ENCODE measurements around the gene LRMDA.

DNA sequence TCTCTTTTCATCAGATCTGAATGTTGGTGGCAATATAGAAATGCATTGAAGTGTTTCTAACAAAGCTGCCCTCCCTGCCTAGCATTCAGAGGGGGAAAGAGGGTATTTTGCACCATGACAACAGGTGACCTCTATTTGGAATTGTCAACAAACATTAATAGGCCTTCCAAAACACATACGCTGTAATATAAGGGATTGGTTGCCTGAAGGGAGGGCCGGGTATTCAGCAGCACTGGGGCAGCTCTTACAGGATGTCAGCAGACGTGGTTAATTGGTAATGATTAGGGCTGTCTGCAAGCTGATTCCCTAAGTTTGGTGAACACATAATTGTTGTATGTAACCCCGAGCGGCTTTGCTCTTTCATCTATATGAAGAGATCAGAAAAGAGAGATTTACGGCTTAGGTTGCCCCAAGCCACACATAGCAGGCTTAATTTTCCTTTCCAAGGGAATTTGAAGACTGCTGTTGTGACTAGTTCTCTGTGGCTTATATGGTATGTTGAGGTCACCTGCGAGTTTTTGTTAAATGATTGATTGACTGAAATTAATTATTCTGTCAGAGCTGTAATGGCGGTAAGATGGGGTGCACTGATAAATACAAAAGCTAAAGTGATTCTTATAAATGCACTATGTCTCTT, 759.3 kb downstream of the LRMDA start:
- TF ChIP-seq, protein P1, sequence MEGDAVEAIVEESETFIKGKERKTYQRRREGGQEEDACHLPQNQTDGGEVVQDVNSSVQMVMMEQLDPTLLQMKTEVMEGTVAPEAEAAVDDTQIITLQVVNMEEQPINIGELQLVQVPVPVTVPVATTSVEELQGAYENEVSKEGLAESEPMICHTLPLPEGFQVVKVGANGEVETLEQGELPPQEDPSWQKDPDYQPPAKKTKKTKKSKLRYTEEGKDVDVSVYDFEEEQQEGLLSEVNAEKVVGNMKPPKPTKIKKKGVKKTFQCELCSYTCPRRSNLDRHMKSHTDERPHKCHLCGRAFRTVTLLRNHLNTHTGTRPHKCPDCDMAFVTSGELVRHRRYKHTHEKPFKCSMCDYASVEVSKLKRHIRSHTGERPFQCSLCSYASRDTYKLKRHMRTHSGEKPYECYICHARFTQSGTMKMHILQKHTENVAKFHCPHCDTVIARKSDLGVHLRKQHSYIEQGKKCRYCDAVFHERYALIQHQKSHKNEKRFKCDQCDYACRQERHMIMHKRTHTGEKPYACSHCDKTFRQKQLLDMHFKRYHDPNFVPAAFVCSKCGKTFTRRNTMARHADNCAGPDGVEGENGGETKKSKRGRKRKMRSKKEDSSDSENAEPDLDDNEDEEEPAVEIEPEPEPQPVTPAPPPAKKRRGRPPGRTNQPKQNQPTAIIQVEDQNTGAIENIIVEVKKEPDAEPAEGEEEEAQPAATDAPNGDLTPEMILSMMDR (IDR thresholded peaks at IDR 0.05) = no peak
- no peak for TF ChIP-seq EZH2 (IDR thresholded peaks at IDR 0.05)
- no peak for TF ChIP-seq EZH2phosphoT487 (IDR thresholded peaks at IDR 0.05)

All from neural progenitor cell (in vitro differentiated cells).